Measurements from ENCODE around the gene ITPR2.

Gene ITPR2

GRCh38 chr12:26728205-26729050 is 104.6 kb downstream of the ITPR2 start:
- DNase-seq (no peak), ATAC-seq (replicated peaks) (no peak)
- Mint-ChIP-seq H3K4me3 (no peak overlapping the region), H3K9me3 (no peaks in the 10 kb centered on the region), H3K4me1 (ENCODE audit: low read depth in 2 of 2) (peaks cover 23 to 49% of the 10 kb centered on the region in 2 donors), H3K27ac (peak overlapping the region in 1 of 2 donors; percentile 5), H3K27me3 (no peaks in the 10 kb centered on the region), H3K36me3 (ENCODE audit: insufficient read depth) (no peaks in the 10 kb centered on the region)

GRCh38 chr12:26727482-26728204 is 105.4 kb downstream of the ITPR2 start:
- no peaks in the 10 kb centered on the region for H3K36me3 Mint-ChIP-seq (ENCODE audit: insufficient read depth)
- DNase-seq (no peak), ATAC-seq (replicated peaks) (no peak)
- no peaks in the 10 kb centered on the region for H3K27me3 Mint-ChIP-seq
- no peak overlapping the region for H3K4me3 Mint-ChIP-seq
- H3K4me1 Mint-ChIP-seq (ENCODE audit: low read depth in 2 of 2) = peaks cover 18 to 46% of the 10 kb centered on the region in 2 donors
- H3K9me3 Mint-ChIP-seq = no peaks in the 10 kb centered on the region
- peak overlapping the region in 1 of 2 donors; percentile 5 for H3K27ac Mint-ChIP-seq

GRCh38 chr12:26726956-26727355 is 106.0 kb downstream of the ITPR2 start:
- Mint-ChIP-seq H3K36me3 (ENCODE audit: insufficient read depth) (no peaks in the 10 kb centered on the region), H3K27ac (no peak overlapping the region), H3K27me3 (no peaks in the 10 kb centered on the region), H3K4me1 (ENCODE audit: low read depth in 2 of 2) (peaks cover 16 to 39% of the 10 kb centered on the region in 2 donors), H3K4me3 (no peak overlapping the region), H3K9me3 (no peaks in the 10 kb centered on the region)
- ATAC-seq (replicated peaks) (no peak), DNase-seq (no peak)

GRCh38 chr12:26725276-26725916 is 107.6 kb downstream of the ITPR2 start:
- Mint-ChIP-seq H3K27me3 (no peaks in the 10 kb centered on the region), H3K36me3 (ENCODE audit: insufficient read depth) (peaks cover 3% of the 10 kb centered on the region), H3K4me3 (no peak overlapping the region), H3K4me1 (ENCODE audit: low read depth in 2 of 2) (peaks cover 12 to 31% of the 10 kb centered on the region in 2 donors), H3K27ac (no peak overlapping the region), H3K9me3 (no peaks in the 10 kb centered on the region)
- DNase-seq (no peak), ATAC-seq (replicated peaks) (no peak)

GRCh38 chr12:26724309-26724702 is 108.7 kb downstream of the ITPR2 start:
- no peak for DNase-seq
- no peaks in the 10 kb centered on the region for H3K27me3 Mint-ChIP-seq
- H3K4me3 Mint-ChIP-seq = no peak overlapping the region
- no peak overlapping the region for H3K27ac Mint-ChIP-seq
- H3K36me3 Mint-ChIP-seq (ENCODE audit: insufficient read depth) = peaks cover 3% of the 10 kb centered on the region
- no peak for ATAC-seq (replicated peaks)
- no peaks in the 10 kb centered on the region for H3K9me3 Mint-ChIP-seq
- peaks cover 7 to 25% of the 10 kb centered on the region in 2 donors for H3K4me1 Mint-ChIP-seq (ENCODE audit: low read depth in 2 of 2)

- ATAC-seq (replicated peaks) (no peak), DNase-seq (no peak)
- peaks cover 4 to 19% of the 10 kb centered on the region in 2 donors for H3K4me1 Mint-ChIP-seq (ENCODE audit: low read depth in 2 of 2)
- no peak overlapping the region for H3K4me3 Mint-ChIP-seq
- no peaks in the 10 kb centered on the region for H3K9me3 Mint-ChIP-seq
- peaks cover 3% of the 10 kb centered on the region for H3K36me3 Mint-ChIP-seq (ENCODE audit: insufficient read depth)
- H3K27me3 Mint-ChIP-seq = no peaks in the 10 kb centered on the region
- H3K27ac Mint-ChIP-seq = no peak overlapping the region
Observed at GRCh38 chr12:26723379-26724308, 109.3 kb downstream of the ITPR2 start.

- H3K4me1 Mint-ChIP-seq (ENCODE audit: low read depth in 2 of 2) = peaks cover 2 to 9% of the 10 kb centered on the region in 2 donors
- DNase-seq (no peak), ATAC-seq (replicated peaks) (no peak)
- peaks cover 3% of the 10 kb centered on the region for H3K36me3 Mint-ChIP-seq (ENCODE audit: insufficient read depth)
- no peaks in the 10 kb centered on the region for H3K27me3 Mint-ChIP-seq
- no peak overlapping the region for H3K27ac Mint-ChIP-seq
- no peaks in the 10 kb centered on the region for H3K9me3 Mint-ChIP-seq
- no peak overlapping the region for H3K4me3 Mint-ChIP-seq
Observed at GRCh38 chr12:26721800-26722199, 111.2 kb downstream of the ITPR2 start.

- Mint-ChIP-seq H3K4me3 (no peak overlapping the region), H3K9me3 (no peaks in the 10 kb centered on the region), H3K36me3 (ENCODE audit: insufficient read depth) (peaks cover 6% of the 10 kb centered on the region), H3K27ac (no peak overlapping the region), H3K27me3 (no peaks in the 10 kb centered on the region), H3K4me1 (ENCODE audit: low read depth in 2 of 2) (peaks cover 0 to 1% of the 10 kb centered on the region in 2 donors)
- DNase-seq (no peak), ATAC-seq (replicated peaks) (no peak)
Observed at GRCh38 chr12:26719852-26720251, 113.1 kb downstream of the ITPR2 start.

- no peaks in the 10 kb centered on the region for H3K27me3 Mint-ChIP-seq
- no peak overlapping the region for H3K27ac Mint-ChIP-seq
- no peak overlapping the region for H3K4me3 Mint-ChIP-seq
- H3K4me1 Mint-ChIP-seq (ENCODE audit: low read depth in 2 of 2) = peaks cover 0 to 4% of the 10 kb centered on the region in 2 donors
- no peaks in the 10 kb centered on the region for H3K9me3 Mint-ChIP-seq
- ATAC-seq (replicated peaks) (no peak), DNase-seq (no peak)
- peaks cover 9% of the 10 kb centered on the region for H3K36me3 Mint-ChIP-seq (ENCODE audit: insufficient read depth)
Observed at GRCh38 chr12:26717757-26718156, 115.2 kb downstream of the ITPR2 start.

GRCh38 chr12:26715232-26715631 is 117.8 kb downstream of the ITPR2 start:
- Mint-ChIP-seq H3K36me3 (ENCODE audit: insufficient read depth) (peaks cover 8% of the 10 kb centered on the region), H3K27me3 (no peaks in the 10 kb centered on the region), H3K27ac (no peak overlapping the region), H3K4me3 (no peak overlapping the region), H3K9me3 (no peaks in the 10 kb centered on the region), H3K4me1 (ENCODE audit: low read depth in 2 of 2) (peaks cover 0 to 4% of the 10 kb centered on the region in 2 donors)
- no peak for ATAC-seq (replicated peaks)
- no peak for DNase-seq

- ATAC-seq (replicated peaks) (no peak), DNase-seq (no peak)
- no peak overlapping the region for H3K4me3 Mint-ChIP-seq
- peaks cover 0 to 4% of the 10 kb centered on the region in 2 donors for H3K4me1 Mint-ChIP-seq (ENCODE audit: low read depth in 2 of 2)
- no peaks in the 10 kb centered on the region for H3K9me3 Mint-ChIP-seq
- H3K27ac Mint-ChIP-seq = no peak overlapping the region
- no peaks in the 10 kb centered on the region for H3K27me3 Mint-ChIP-seq
- H3K36me3 Mint-ChIP-seq (ENCODE audit: insufficient read depth) = peaks cover 8% of the 10 kb centered on the region
Observed at GRCh38 chr12:26713885-26714383, 119.1 kb downstream of the ITPR2 start.

GRCh38 chr12:26712892-26713291 is 120.1 kb downstream of the ITPR2 start:
- Mint-ChIP-seq H3K27me3 (no peaks in the 10 kb centered on the region), H3K9me3 (peaks cover 0 to 3% of the 10 kb centered on the region in 2 donors), H3K36me3 (ENCODE audit: insufficient read depth) (peaks cover 8% of the 10 kb centered on the region), H3K4me3 (no peak overlapping the region), H3K27ac (no peak overlapping the region), H3K4me1 (ENCODE audit: low read depth in 2 of 2) (peaks cover 0 to 4% of the 10 kb centered on the region in 2 donors)
- DNase-seq (no peak), ATAC-seq (replicated peaks) (no peak)
